Endothelial cell of umbilical vein (primary cell): ENCODE measurements around the gene TMEM145. TPM values are rescaled to one million over a fixed set of nuclear protein-coding genes. Genes with fewer than 3 reads are reported as not detected.

Experiments used
- BruUV-seq: library from RNA; stranded (reverse); fragments of 400-500 nt; replicated peaks from 2 replicates; lab custom pipeline; 2021; lab: Mats Ljungman, UMichigan
- CTCF ChIA-PET: fragments of 300-600, 350-600 bp; sonication (Branson Sonifier 250); formaldehyde crosslinking; loops from one replicate; lab custom pipeline; 2021; ENCODE audit warnings: antibody characterized with exemption, inconsistent platforms; lab: Charles Lee
- POLR2A ChIA-PET: fragments of 300-600, 350-600 bp; sonication (Branson Sonifier 250); formaldehyde crosslinking; loops from one replicate; lab custom pipeline; 2021; ENCODE audit warnings: antibody characterized with exemption, inconsistent platforms; lab: Charles Lee
- DNase-seq: peaks from one replicate; pipeline ENCODE4 v3.0.0-alpha.2; 2011; ENCODE audit warnings: low read depth, low spot score
- FAIRE-seq: peaks from 2 replicates; lab custom pipeline; 2011; peaks lifted over from hg19 to GRCh38; lab: Jason Lieb, UNC
- H2AFZ ChIP-seq: 2 replicates; pipeline ENCODE4 v1.6.0; 2012; ENCODE audit warnings: low read depth, low read length, control low read depth, inconsistent platforms
- H3K27ac ChIP-seq: 2 replicates; pipeline ENCODE4 v1.5.1; 2011; ENCODE audit warnings: low read depth, mild to moderate bottlenecking, control low read depth, low read length, moderate library complexity; ENCODE audit not compliant: insufficient read depth
- H3K27me3 ChIP-seq, 2 experiments: 2 replicates each; pipeline versions ENCODE4 v1.6.0 to v1.6.1; 2011; ENCODE audit warnings: low read length in 2 of 2, mixed read lengths in 1 of 2; ENCODE audit not compliant: control insufficient read depth in 2 of 2, insufficient read depth in 2 of 2
- H3K36me3 ChIP-seq, 2 experiments: 2 replicates in 1 of 2; 3 replicates in 1 of 2; pipeline ENCODE4 v1.5.1; 2011; ENCODE audit warnings: low read length in 2 of 2, mild to moderate bottlenecking in 1 of 2, moderate library complexity in 1 of 2; ENCODE audit not compliant: control insufficient read depth in 2 of 2, insufficient read depth in 2 of 2; ENCODE audit errors: extremely low read depth in 1 of 2
- H3K4me1 ChIP-seq: 3 replicates; pipeline ENCODE4 v1.5.1; 2011; ENCODE audit warnings: mild to moderate bottlenecking, low read length; ENCODE audit not compliant: control insufficient read depth, insufficient read depth; ENCODE audit errors: extremely low read depth
- H3K4me2 ChIP-seq: 2 replicates; pipeline ENCODE4 v1.6.1; 2011; ENCODE audit warnings: low read length, control low read depth, mixed read lengths; ENCODE audit not compliant: insufficient read depth
- H3K4me3 ChIP-seq, 3 experiments: fragments of 200-600 bp in 1 of 3; sonication (generic), shearing (Covaris generic) in 1 of 3; replicated peaks in 1 of 3; 2 replicates each; pipeline ENCODE4 v1.5.1; 2011 to 2016; ENCODE audit warnings: control low read depth in 3 of 3, low read length in 3 of 3, mild to moderate bottlenecking in 2 of 3, inconsistent platforms in 1 of 3, low read depth in 1 of 3, moderate library complexity in 1 of 3; ENCODE audit not compliant: insufficient read depth in 1 of 3
- H3K79me2 ChIP-seq: 2 replicates; pipeline ENCODE4 v1.6.0; 2012; ENCODE audit warnings: low read length, inconsistent platforms; ENCODE audit not compliant: control insufficient read depth, insufficient read depth
- H3K9ac ChIP-seq: replicated peaks from 2 replicates; pipeline ENCODE3; 2011; ENCODE audit warnings: low read length, control low read depth; ENCODE audit not compliant: insufficient read depth; ENCODE audit errors: extremely low read depth
- H3K9me1 ChIP-seq: replicated peaks from 3 replicates; pipeline ENCODE4 v1.6.0; 2011; ENCODE audit warnings: mild to moderate bottlenecking, low read length; ENCODE audit not compliant: control insufficient read depth, insufficient read depth; ENCODE audit errors: extremely low read depth
- H3K9me3 ChIP-seq: replicated peaks from 2 replicates; pipeline ENCODE4 v1.5.1; 2012; ENCODE audit warnings: low read length, inconsistent platforms; ENCODE audit not compliant: control insufficient read depth, insufficient read depth
- H4K20me1 ChIP-seq: replicated peaks from 2 replicates; pipeline ENCODE3; 2011; ENCODE audit warnings: mild to moderate bottlenecking, low read length; ENCODE audit not compliant: control insufficient read depth, insufficient read depth; ENCODE audit errors: extremely low read depth
- CTCF ChIP-seq, 2 donors: IDR thresholded peaks; 1 replicate in 1 of 2; 2 replicates in 1 of 2; pipeline ENCODE4 v1.5.1; 2011; ENCODE audit warnings: low read length in 2 of 2, mild to moderate bottlenecking in 2 of 2, moderate library complexity in 2 of 2, control low read depth in 1 of 2, inconsistent platforms in 1 of 2, low read depth in 1 of 2; ENCODE audit not compliant: insufficient read depth in 1 of 2; ENCODE audit errors: extremely low read depth in 1 of 2
- EZH2 ChIP-seq: IDR thresholded peaks from 2 replicates; pipeline ENCODE4 v1.6.1; 2012; ENCODE audit warnings: borderline replicate concordance, low read depth, mild to moderate bottlenecking, moderate library complexity, low read length, inconsistent platforms; ENCODE audit not compliant: severe bottlenecking
- FOS ChIP-seq: IDR thresholded peaks from 2 replicates; pipeline ENCODE4 v1.6.1; 2011; ENCODE audit warnings: mild to moderate bottlenecking, low read length, moderate library complexity, borderline replicate concordance; ENCODE audit not compliant: insufficient read depth
- GATA2 ChIP-seq: IDR thresholded peaks from 2 replicates; pipeline ENCODE4 v1.7.0; 2011; ENCODE audit warnings: low read depth, mild to moderate bottlenecking, moderate library complexity, mixed read lengths, low read length; ENCODE audit not compliant: insufficient read length, insufficient read depth
- JUN ChIP-seq: IDR thresholded peaks from 2 replicates; pipeline ENCODE4 v1.6.1; 2011; ENCODE audit warnings: borderline replicate concordance, low read depth; ENCODE audit not compliant: insufficient read length, insufficient read depth
- MAX ChIP-seq: IDR thresholded peaks from 2 replicates; pipeline ENCODE4 v1.6.1; 2011; ENCODE audit not compliant: insufficient read depth, insufficient read length
- MYC ChIP-seq: IDR thresholded peaks from one replicate; pipeline ENCODE4 v1.6.1; 2011; ENCODE audit warnings: mild to moderate bottlenecking, low read depth, low read length
- POLR2A ChIP-seq: IDR thresholded peaks from 2 replicates; pipeline ENCODE4 v1.6.1; 2012; ENCODE audit warnings: low read depth, mild to moderate bottlenecking, control low read depth, low read length
- POLR2AphosphoS5 ChIP-seq: IDR thresholded peaks from 2 replicates; pipeline ENCODE4 v1.6.1; 2012; ENCODE audit warnings: low read depth, mild to moderate bottlenecking, control low read depth, low read length, moderate library complexity; ENCODE audit not compliant: insufficient read depth
- dilution Hi-C: fragments of 300-500 bp; cut with MboI; formaldehyde crosslinking; loops from one replicate; pipeline ENCODE4 v1.15.0; 2019; ENCODE audit warnings: low sequenced_read_pairs; ENCODE audit not compliant: extremely low pct_ligation_motif_present
- intact Hi-C: fragments of 100-400 bp; cut with micrococcal nuclease; formaldehyde crosslinking; loops from one replicate; pipeline ENCODE4 v1.10.0; 2022
- polyA plus RNA-seq, 4 experiments: library from polyadenylated mRNA; depleted of rRNA in 3 of 4; stranded (reverse) in 3 of 4; unstranded in 1 of 4; fragments of >200 nt; gene quantifications; 2 replicates each; pipeline versions ENCODE4 v1.2.1 to v1.2.3, GENCODE V29; 2011 to 2012; ENCODE audit warnings: missing spikeins in 1 of 4
- total RNA-seq: library from RNA; stranded (reverse); gene quantifications from 2 replicates; pipeline ENCODE4 v1.2.3, GENCODE V29; 2021

Gene TMEM145
- total and polyA plus RNA-seq, 2 donors (not counting 3 experiments of a cell fraction or from before 2014, with no cell fraction given), result not detected

GRCh38 chr19:42348211-42348610 lies 35.1 kb downstream of the TMEM145 start:
- H3K36me3 ChIP-seq, result peaks cover 0 to 8% of the 10 kb centered on the region in 2 experiments
- TF ChIP-seq FOS, result no peak
- no peak for TF ChIP-seq MAX
- TF ChIP-seq POLR2A, result no peak
- no peak for TF ChIP-seq MYC
- TF ChIP-seq EZH2, result no peak
- TF ChIP-seq CTCF (IDR thresholded peaks at IDR 0.05; ENCODE audit: extremely low read depth in 1 of 2, insufficient read depth in 1 of 2, low read depth in 1 of 2, low read length in 2 of 2), result no peak
- TF ChIP-seq GATA2, result no peak
- TF ChIP-seq POLR2AphosphoS5, result no peak
- TF ChIP-seq JUN, result no peak
- H3K9me1 ChIP-seq, result no peaks in the 10 kb centered on the region
- H3K27me3 ChIP-seq, result no peaks in the 10 kb centered on the region
- no peaks in the 10 kb centered on the region for H3K9me3 ChIP-seq
- no peaks in the 10 kb centered on the region for H3K4me1 ChIP-seq
- ChIA-PET CTCF (interaction anchor here (1.1 kb wide), 1 partner anchor 25 kb away, joined by 4 read pairs; no protein-coding TSS in a partner anchor), POLR2A (no interaction called here)
- dilution Hi-C loops (no loop called here), intact Hi-C loops (no loop called here)
- no peak overlapping the region for H2AFZ ChIP-seq
- BruUV-seq, result no TSS peak
- no peaks in the 10 kb centered on the region for H4K20me1 ChIP-seq
- H3K4me2 ChIP-seq, result no peak overlapping the region
- no peak overlapping the region for H3K27ac ChIP-seq
- DNase-seq (no peak), FAIRE-seq (no peak)
- H3K4me3 ChIP-seq, result no peak overlapping the region
- no peaks in the 10 kb centered on the region for H3K79me2 ChIP-seq
- H3K9ac ChIP-seq, result no peak overlapping the region
